Mesothelial cell of epicardium (in vitro differentiated cells): Measurements from ENCODE around the gene NSD1. TPM values are rescaled to one million over a fixed set of nuclear protein-coding genes. Genes with fewer than 3 reads are reported as not detected.
A peak's percentile ranks its signal among the peaks of the same experiment; 100 is the strongest.

Experiments used
- DNase-seq, 2 experiments: peaks; one replicate each; pipeline ENCODE4 v3.0.0; 2021; ENCODE audit warnings: low spot score in 2 of 2; ENCODE audit not compliant: unreplicated experiment in 2 of 2
- H3K27ac Mint-ChIP-seq: 2 replicates; pipeline ENCODE4 v1.8.0; 2021; ENCODE audit warnings: mixed read lengths
- H3K27me3 Mint-ChIP-seq: 2 replicates; pipeline ENCODE4 v1.8.0; 2021; ENCODE audit warnings: low read depth, mixed read lengths
- H3K36me3 Mint-ChIP-seq: 2 replicates; pipeline ENCODE4 v1.8.0; 2021; ENCODE audit warnings: mixed read lengths
- H3K4me1 Mint-ChIP-seq: 2 replicates; pipeline ENCODE4 v1.8.0; 2021; ENCODE audit warnings: mixed read lengths
- H3K4me3 Mint-ChIP-seq: 2 replicates; pipeline ENCODE4 v1.8.0; 2021; ENCODE audit warnings: mild to moderate bottlenecking, moderate library complexity, mixed read lengths
- H3K9me3 Mint-ChIP-seq: 2 replicates; pipeline ENCODE4 v1.8.0; 2021; ENCODE audit warnings: mixed read lengths
- total RNA-seq: library from RNA; stranded (reverse); gene quantifications from 3 replicates; pipeline ENCODE4 v1.2.1, GENCODE V29; 2021
- TF ChIP-seq, protein P1 (sequence below): fragments of 200-600 bp; sonication (generic); IDR thresholded peaks from one replicate; pipeline ENCODE4 v1.5.0; 2021; ENCODE audit warnings: antibody characterized with exemption; ENCODE audit not compliant: unreplicated experiment

Gene NSD1
- total RNA-seq, 1 donor from 2014 or later = 164 TPM

GRCh38 chr5:177311392-177311722 is 177.8 kb downstream of the NSD1 start:
- DNase-seq = no peak
- Mint-ChIP-seq H3K4me1 (peaks cover 17% of the 10 kb centered on the region), H3K4me3 (peak overlapping the region; percentile 79), H3K27ac (peak overlapping the region; percentile 43), H3K9me3 (no peaks in the 10 kb centered on the region), H3K27me3 (no peaks in the 10 kb centered on the region), H3K36me3 (peaks cover 7% of the 10 kb centered on the region)
- TF ChIP-seq, protein P1, sequence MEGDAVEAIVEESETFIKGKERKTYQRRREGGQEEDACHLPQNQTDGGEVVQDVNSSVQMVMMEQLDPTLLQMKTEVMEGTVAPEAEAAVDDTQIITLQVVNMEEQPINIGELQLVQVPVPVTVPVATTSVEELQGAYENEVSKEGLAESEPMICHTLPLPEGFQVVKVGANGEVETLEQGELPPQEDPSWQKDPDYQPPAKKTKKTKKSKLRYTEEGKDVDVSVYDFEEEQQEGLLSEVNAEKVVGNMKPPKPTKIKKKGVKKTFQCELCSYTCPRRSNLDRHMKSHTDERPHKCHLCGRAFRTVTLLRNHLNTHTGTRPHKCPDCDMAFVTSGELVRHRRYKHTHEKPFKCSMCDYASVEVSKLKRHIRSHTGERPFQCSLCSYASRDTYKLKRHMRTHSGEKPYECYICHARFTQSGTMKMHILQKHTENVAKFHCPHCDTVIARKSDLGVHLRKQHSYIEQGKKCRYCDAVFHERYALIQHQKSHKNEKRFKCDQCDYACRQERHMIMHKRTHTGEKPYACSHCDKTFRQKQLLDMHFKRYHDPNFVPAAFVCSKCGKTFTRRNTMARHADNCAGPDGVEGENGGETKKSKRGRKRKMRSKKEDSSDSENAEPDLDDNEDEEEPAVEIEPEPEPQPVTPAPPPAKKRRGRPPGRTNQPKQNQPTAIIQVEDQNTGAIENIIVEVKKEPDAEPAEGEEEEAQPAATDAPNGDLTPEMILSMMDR = no peak

GRCh38 chr5:177311723-177312648 is 178.4 kb downstream of the NSD1 start, which contains the start of gene MXD3:
TSS of gene MXD3 (minus strand) at chr5:177311898. CDS start at chr5:177311830, 68 bp downstream.
- H3K4me1 Mint-ChIP-seq = peaks cover 17% of the 10 kb centered on the region
- peak; percentile 95 to 96 for DNase-seq
- H3K9me3 Mint-ChIP-seq = no peaks in the 10 kb centered on the region
- no peaks in the 10 kb centered on the region for H3K27me3 Mint-ChIP-seq
- peak within 1 kb of the TSS; percentile 79 for H3K4me3 Mint-ChIP-seq
- H3K27ac Mint-ChIP-seq = peak within 1 kb of the TSS; percentile 79
- peaks cover 2% of the 10 kb centered on the region for H3K36me3 Mint-ChIP-seq
- TF ChIP-seq, protein P1 = no peak

DNA sequence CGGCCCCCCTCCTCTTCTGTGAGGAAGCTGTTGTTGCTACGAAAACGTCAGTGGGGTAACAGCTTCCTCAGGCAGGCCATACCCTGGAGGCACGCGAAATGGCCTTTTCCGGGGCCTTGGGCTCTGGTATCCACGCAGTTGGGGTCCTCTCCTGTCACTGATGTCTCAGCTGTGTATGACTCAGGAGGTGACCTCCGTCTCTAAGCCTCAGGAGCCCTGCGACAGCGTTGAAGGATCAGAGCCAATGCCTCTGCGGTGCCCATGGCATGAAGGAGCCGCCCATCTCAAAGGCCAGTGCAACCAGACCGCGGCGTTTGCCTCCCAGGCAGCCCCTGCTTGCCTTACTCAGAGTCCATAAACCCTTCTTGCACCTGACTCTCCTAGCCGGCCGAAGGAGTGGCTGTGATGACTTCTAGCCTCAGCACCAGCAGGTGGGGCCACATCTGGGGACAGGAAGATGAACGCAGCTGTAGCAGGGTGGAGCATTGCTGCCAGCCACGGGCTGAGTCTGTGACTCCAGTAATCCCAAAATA is 179.1 kb downstream of the NSD1 start:
- TF ChIP-seq, protein P1 = no peak
- H3K4me1 Mint-ChIP-seq = peaks cover 17% of the 10 kb centered on the region
- DNase-seq = no peak
- no peaks in the 10 kb centered on the region for H3K27me3 Mint-ChIP-seq
- H3K4me3 Mint-ChIP-seq = peak overlapping the region; percentile 79
- H3K9me3 Mint-ChIP-seq = no peaks in the 10 kb centered on the region
- no peak overlapping the region for H3K27ac Mint-ChIP-seq
- H3K36me3 Mint-ChIP-seq = peaks cover 1% of the 10 kb centered on the region

DNA sequence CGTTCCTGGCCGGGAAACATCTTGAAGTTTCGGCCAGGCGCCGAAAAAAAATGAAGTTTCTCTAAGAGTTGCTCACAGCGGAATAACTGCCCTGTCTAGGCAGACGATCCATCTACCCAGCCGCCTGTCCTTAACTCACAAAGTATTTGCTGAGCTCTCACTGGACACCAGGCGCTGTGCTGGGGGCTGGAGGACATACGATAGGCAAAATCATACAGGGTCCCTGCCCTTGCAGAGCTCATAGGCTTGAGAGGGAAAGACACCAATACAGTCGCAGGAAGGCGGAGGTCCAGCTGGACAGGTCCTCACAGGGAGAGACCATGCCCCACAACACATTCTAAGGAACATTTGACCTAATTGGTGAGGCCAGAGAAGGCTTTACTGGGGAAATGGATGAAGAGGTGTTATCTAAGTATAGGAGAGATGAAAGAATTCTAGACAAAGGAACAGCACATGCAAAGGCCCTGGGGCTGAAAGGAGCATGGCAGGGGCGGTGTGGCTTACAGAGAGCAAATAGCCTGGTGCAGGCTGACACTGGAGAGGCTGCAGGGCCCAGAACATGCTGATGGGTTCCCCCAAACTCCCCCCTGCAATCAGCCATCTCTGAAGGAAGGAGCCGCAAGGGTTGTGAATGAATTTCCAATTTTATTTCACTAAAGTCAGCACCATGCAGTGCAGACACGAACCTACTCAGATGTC is 180.1 kb downstream of the NSD1 start:
- H3K4me1 Mint-ChIP-seq = peaks cover 17% of the 10 kb centered on the region
- no peak for DNase-seq
- H3K9me3 Mint-ChIP-seq = no peaks in the 10 kb centered on the region
- H3K36me3 Mint-ChIP-seq = peaks cover 1% of the 10 kb centered on the region
- TF ChIP-seq, protein P1 = no peak
- no peak overlapping the region for H3K27ac Mint-ChIP-seq
- no peaks in the 10 kb centered on the region for H3K27me3 Mint-ChIP-seq
- no peak overlapping the region for H3K4me3 Mint-ChIP-seq

- TF ChIP-seq, protein P1 = no peak
- Mint-ChIP-seq H3K4me3 (no peak overlapping the region), H3K27me3 (no peaks in the 10 kb centered on the region), H3K36me3 (peaks cover 1% of the 10 kb centered on the region), H3K27ac (no peak overlapping the region), H3K9me3 (peaks cover 4% of the 10 kb centered on the region), H3K4me1 (peaks cover 17% of the 10 kb centered on the region)
- no peak for DNase-seq
Observed at GRCh38 chr5:177314376-177315342, 181.1 kb downstream of the NSD1 start.
